HTERT RPE-1 (cell line): ENCODE measurements around the gene TBX21.
"Not testable (repeated sequence)": the region's sequence is repeated elsewhere in the genome, so short reads cannot be mapped to it uniquely, and the experiment has no call there.

Experiments used
- in situ Hi-C: fragments of 300-500 bp; cut with MboI; formaldehyde crosslinking; loops from 4 replicates; pipeline ENCODE4 v1.14.3; 2020; ENCODE audit warnings: low sequenced_read_pairs

TBX21 gene

DNA sequence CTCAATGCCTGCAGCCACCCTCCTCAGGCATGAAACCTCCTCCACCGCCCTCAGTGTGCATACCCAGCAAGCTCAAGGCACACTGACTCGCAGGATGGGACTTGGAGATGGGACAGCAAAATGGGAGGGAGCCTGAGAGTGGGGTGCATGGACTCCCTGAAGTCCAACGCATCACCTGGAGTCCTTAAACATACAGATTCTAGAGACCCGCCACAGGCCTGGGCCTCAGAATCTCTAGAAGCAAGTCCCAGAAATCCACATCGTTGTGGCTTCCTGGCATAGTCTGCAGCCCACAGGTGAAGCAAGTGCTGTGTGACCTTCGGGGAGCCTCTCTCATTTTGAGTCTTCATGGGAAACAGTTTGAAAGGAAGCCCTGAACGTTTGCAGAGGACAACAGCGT is 3.6 kb upstream of the TBX21 start:
- in situ Hi-C loops, result no loop called here

DNA sequence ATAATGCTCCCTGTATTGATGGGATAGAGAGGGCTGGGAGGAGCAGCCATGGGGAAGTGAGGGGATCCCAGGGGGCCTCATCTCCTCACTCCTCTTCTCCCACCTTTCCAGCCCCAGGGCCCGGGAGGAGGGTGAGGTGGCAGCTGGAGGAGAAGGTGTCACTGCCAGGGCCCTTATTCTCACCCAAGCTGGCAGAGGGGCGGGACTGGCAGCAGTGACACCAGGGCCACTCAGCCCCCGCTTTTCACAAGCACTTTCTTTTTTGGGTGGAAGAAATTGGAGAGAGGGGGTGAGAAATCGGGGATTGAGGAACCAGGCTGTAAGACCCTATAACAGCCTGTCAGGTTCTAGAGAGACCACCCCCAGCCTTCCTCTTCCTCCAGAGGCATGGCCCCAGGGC is 2.4 kb upstream of the TBX21 start:
- in situ Hi-C loops, result no loop called here

GRCh38 chr17:47731396-47731795 is 1.6 kb upstream of the TBX21 start:
- in situ Hi-C loops, result no loop called here

- in situ Hi-C loops, result no loop called here
Observed at GRCh38 chr17:47732399-47733046, 513 bp upstream of the TBX21 start.

DNA sequence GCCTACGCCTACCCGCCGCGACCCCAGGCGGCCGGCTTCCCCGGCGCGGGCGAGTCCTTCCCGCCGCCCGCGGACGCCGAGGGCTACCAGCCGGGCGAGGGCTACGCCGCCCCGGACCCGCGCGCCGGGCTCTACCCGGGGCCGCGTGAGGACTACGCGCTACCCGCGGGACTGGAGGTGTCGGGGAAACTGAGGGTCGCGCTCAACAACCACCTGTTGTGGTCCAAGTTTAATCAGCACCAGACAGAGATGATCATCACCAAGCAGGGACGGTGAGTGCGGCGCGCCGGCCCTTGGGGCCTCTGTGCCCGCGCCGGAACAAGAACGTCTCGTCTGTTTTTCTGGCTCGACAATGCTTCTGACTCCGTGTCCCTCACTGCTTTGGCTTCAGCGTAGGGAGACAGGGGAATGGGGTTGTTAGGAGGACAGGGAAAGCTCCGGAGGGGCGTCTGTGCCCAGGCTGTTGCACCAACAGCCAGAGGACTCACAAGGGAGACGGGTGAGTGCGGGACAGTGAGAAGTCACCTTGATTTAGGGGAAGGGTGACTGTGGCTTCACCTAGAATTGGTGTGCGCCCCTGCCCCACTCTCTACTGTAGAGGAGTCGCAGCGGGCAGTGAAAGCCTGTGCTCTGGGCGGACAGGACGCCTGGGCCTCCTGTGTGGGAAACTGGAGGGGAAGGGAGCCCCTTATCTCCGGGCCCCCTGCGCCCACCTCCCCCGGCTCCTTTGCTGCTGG is 806 bp downstream of the TBX21 start:
- in situ Hi-C loops, result no loop called here

DNA sequence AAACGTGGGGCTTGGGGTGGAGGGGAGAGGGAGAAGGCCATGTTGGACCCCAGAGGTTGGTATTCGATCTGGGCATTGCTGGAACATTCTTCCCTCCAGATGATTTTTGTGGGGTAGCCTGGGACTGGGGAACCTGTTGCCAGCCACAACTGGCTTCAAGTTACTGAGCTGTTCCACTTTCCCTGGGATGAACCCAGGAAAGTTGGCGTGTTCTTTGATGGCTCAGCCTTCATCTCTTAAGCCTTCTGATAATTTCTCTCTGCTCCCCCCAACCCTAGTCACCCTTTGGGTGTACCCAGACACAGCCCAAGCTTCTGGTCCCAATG is 2.1 kb downstream of the TBX21 start:
- in situ Hi-C loops, result no loop called here

- in situ Hi-C loops, result no loop called here
Observed at GRCh38 chr17:47735536-47736011, 2.5 kb downstream of the TBX21 start.

GRCh38 chr17:47736501-47737495 is 3.8 kb downstream of the TBX21 start:
- in situ Hi-C loops, result no loop called here

DNA sequence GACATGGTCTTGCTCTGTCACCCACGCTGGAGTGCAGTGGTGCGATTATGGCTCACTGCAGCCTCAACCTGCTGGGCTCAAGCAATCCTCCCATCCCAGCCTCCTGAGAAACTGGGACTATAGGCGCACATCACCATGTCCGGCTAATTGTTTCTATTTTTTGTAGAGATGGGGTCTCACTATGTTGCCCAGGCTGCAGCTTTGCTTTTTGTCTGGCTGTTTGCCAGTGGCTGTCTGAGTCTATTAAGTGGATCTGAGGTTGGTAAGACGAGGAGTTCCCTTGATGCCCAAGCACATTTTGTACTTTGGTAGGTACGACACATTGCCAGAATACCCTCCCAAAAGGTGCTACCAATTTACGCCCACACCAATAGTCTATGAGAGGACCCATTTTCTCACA is 5.1 kb downstream of the TBX21 start:
- in situ Hi-C loops, result no loop called here

DNA sequence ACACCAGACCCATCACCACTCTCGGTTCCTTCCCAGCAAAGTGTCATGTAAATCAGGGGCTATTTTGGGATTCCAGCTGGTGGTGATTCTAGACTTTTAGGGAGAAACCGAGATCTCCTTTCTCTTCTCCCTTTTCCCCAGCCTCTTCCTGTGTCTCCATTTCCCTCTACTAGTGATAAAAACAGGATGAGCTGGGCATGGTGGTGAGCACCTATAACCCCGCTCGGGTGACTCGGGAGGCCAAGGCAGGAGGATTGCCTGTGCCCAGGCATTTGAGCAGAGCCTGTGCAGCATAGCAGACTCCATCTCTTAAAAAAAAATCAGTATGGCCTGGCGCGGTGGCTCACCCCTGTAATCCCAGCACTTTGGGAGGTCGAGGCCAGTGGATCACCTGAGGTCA is 6.1 kb downstream of the TBX21 start:
- in situ Hi-C loops, result no loop called here

GRCh38 chr17:47739945-47740344 is 6.9 kb downstream of the TBX21 start:
- in situ Hi-C loops, result not testable (repeated sequence)

- in situ Hi-C loops, result no loop called here
Observed at GRCh38 chr17:47741109-47741792, 8.2 kb downstream of the TBX21 start.

GRCh38 chr17:47741793-47742145 is 8.7 kb downstream of the TBX21 start:
- in situ Hi-C loops, result no loop called here

DNA sequence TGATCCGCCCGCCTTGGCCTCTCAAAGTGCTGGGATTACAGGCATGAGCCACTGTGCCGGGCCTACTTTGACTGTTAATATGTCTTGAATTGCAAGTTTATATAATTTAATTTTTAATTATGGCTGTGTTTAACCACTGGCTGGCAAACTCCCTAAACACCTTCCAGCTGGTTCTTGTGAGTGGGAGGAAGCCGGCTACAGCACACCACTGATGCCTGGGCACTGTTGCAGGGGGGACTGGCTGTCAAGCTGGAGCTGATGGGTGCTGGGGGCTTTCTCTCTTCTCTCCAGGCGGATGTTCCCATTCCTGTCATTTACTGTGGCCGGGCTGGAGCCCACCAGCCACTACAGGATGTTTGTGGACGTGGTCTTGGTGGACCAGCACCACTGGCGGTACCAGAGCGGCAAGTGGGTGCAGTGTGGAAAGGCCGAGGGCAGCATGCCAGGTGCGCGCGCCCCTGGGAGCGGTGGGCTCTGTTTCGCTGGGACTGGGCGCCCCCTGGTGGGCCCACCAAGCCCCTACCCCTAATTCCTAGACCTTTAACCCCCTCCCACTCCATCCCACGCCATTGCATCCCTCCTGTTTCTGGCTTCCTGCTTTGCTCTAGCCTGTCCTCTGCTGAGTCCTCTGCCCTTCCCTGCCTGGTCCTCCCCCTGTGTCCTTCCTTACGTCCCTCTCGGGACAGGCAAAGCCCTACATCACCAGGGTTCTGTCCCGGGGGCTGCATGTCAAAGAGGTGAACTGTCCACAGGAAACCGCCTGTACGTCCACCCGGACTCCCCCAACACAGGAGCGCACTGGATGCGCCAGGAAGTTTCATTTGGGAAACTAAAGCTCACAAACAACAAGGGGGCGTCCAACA is 9.5 kb downstream of the TBX21 start:
- in situ Hi-C loops, result no loop called here

GRCh38 chr17:47744168-47745036 is 11.4 kb downstream of the TBX21 start:
- in situ Hi-C loops, result no loop called here

DNA sequence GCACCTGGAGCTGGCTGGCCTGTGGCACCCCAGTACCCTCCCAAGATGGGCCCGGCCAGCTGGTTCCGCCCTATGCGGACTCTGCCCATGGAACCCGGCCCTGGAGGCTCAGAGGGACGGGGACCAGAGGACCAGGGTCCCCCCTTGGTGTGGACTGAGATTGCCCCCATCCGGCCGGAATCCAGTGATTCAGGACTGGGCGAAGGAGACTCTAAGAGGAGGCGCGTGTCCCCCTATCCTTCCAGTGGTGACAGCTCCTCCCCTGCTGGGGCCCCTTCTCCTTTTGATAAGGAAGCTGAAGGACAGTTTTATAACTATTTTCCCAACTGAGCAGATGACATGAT is 12.0 kb downstream of the TBX21 start:
- in situ Hi-C loops, result no loop called here

GRCh38 chr17:47751471-47751870 is 18.4 kb downstream of the TBX21 start:
- in situ Hi-C loops, result no loop called here

DNA sequence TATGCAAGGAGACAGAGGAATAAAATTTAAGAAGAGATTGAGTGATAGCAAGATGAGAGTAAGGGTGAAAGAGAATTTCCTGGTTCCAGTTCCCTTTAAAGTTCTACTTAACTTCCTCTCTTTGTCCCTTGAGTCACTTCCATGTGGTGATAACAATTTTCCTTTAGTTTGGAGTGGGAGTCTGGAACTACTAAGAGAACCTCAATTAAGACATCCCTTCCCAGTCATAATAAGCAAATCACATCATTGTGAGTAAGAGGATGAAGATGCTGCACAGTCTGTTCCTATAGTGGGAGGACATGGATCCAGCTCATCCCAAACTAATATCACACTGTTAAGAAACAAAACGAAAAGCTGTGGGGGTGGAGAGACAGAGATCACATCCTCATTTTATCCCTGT is 24.4 kb downstream of the TBX21 start:
- in situ Hi-C loops, result no loop called here

GRCh38 chr17:47760409-47761140 is 27.5 kb downstream of the TBX21 start:
- in situ Hi-C loops, result no loop called here
